Upper lobe of right lung (tissue), 1 donor: ENCODE data around the gene ZNF277. TPM values are rescaled to one million over a fixed set of nuclear protein-coding genes. Genes with fewer than 3 reads are reported as not detected.
A peak's percentile ranks its signal among the peaks of the same experiment; 100 is the strongest.

Experiments used
- ATAC-seq: fragments of 200-7000 bp; cut with Tn5 transposase; one replicate; pipeline ENCODE4 v1.9.1; 2020; ENCODE audit warnings: mild to moderate bottlenecking, moderate library complexity
- DNase-seq: peaks from one replicate; pipeline ENCODE4 v3.0.0-alpha.2; 2020
- H3K27ac ChIP-seq: fragments of 200-600 bp; one replicate; pipeline ENCODE4 v1.8.0; 2022
- H3K27me3 ChIP-seq: fragments of 200-600 bp; one replicate; pipeline ENCODE4 v1.8.0; 2022; ENCODE audit warnings: mild to moderate bottlenecking
- H3K36me3 ChIP-seq: fragments of 200-600 bp; one replicate; pipeline ENCODE4 v1.8.0; 2022
- H3K4me1 ChIP-seq: fragments of 200-600 bp; one replicate; pipeline ENCODE4 v1.8.0; 2022
- H3K4me3 ChIP-seq: fragments of 200-600 bp; one replicate; pipeline ENCODE4 v1.8.0; 2022; ENCODE audit warnings: mild to moderate bottlenecking
- H3K9me3 ChIP-seq: fragments of 200-600 bp; one replicate; pipeline ENCODE4 v1.8.0; 2022
- intact Hi-C: fragments of 100-400 bp; cut with DNase I; formaldehyde crosslinking; loops from one replicate; pipeline ENCODE4 v1.11.0; 2022
- total RNA-seq: library from RNA; stranded (reverse); fragmentation: NEBNext Ultra II Directional; extraction: Animal tissue kit (Norgen Biotek cat#: 25700); gene quantifications from one replicate; pipeline ENCODE4 v1.2.1, GENCODE V29; 2021
- TF ChIP-seq, protein P1 (sequence below): fragments of 200-600 bp; IDR thresholded peaks from one replicate; pipeline ENCODE4 v1.8.0; 2022; ENCODE audit warnings: antibody characterized with exemption
- donor health status: DM: no; HTN: yes; CAD: no; lungs with severe emphysema.

ZNF277 gene
- total RNA-seq, 1 donor from 2014 or later, result 31.0 TPM

- TF ChIP-seq, protein P1, sequence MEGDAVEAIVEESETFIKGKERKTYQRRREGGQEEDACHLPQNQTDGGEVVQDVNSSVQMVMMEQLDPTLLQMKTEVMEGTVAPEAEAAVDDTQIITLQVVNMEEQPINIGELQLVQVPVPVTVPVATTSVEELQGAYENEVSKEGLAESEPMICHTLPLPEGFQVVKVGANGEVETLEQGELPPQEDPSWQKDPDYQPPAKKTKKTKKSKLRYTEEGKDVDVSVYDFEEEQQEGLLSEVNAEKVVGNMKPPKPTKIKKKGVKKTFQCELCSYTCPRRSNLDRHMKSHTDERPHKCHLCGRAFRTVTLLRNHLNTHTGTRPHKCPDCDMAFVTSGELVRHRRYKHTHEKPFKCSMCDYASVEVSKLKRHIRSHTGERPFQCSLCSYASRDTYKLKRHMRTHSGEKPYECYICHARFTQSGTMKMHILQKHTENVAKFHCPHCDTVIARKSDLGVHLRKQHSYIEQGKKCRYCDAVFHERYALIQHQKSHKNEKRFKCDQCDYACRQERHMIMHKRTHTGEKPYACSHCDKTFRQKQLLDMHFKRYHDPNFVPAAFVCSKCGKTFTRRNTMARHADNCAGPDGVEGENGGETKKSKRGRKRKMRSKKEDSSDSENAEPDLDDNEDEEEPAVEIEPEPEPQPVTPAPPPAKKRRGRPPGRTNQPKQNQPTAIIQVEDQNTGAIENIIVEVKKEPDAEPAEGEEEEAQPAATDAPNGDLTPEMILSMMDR, result no peak
- ATAC-seq (peak; percentile 71), DNase-seq (no peak)
- H3K36me3 ChIP-seq, result no peaks in the 10 kb centered on the region
- no peaks in the 10 kb centered on the region for H3K27me3 ChIP-seq
- H3K4me3 ChIP-seq, result no peak overlapping the region
- H3K4me1 ChIP-seq, result peaks cover 14% of the 10 kb centered on the region
- intact Hi-C loops, result no loop called here
- peak overlapping the region; percentile 67 for H3K27ac ChIP-seq
- H3K9me3 ChIP-seq, result no peaks in the 10 kb centered on the region
Measured at GRCh38 chr7:112362731-112363131, 156.2 kb downstream of the ZNF277 start.

DNA sequence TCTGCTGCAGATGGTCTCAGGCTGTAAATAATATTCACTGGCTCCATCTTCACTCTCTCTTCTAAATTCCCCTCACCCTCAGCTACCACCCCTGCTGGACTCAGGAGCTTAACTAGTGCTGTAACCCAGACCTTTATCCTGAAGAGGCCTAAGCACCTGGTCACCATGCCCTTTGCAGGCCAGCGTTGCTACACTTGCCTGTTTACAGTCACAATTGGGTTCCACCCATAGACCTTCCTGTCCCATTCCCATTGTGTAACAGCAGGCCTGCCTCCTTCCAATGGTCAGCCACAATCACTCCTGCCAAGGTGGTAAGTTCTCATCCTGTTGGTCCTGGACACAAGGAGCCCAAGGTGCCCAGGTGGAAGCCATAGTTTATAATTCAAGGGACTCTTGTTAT, 157.9 kb downstream of the ZNF277 start:
- H3K4me1 ChIP-seq, result peaks cover 14% of the 10 kb centered on the region
- TF ChIP-seq, protein P1, result no peak
- intact Hi-C loops, result no loop called here
- no peak for DNase-seq
- H3K36me3 ChIP-seq, result no peaks in the 10 kb centered on the region
- no peaks in the 10 kb centered on the region for H3K27me3 ChIP-seq
- H3K27ac ChIP-seq, result no peak overlapping the region
- no peak for ATAC-seq
- H3K4me3 ChIP-seq, result no peak overlapping the region
- H3K9me3 ChIP-seq, result no peaks in the 10 kb centered on the region

DNA sequence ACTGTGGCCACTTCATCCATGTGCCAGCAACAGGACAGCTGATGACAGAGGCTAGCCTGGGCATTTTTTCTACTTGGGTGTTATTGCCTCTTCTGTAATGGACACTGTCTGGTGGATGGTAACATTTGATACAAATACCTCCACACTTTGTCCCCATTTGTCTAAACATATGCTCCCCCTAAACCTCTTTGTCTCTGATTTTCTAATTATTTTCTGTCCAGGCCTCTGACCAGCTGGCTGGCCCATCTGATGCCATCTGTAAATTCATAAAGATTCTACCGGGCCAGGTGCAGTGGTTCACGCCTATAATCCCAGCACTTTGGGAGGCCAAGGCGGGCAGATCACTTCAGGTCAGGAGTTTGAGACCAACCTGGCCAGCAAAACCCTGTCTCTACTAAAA, 159.1 kb downstream of the ZNF277 start:
- no peaks in the 10 kb centered on the region for H3K9me3 ChIP-seq
- no peak for ATAC-seq
- no peaks in the 10 kb centered on the region for H3K36me3 ChIP-seq
- TF ChIP-seq, protein P1, result no peak
- H3K27ac ChIP-seq, result no peak overlapping the region
- no peak for DNase-seq
- H3K4me3 ChIP-seq, result no peak overlapping the region
- no peaks in the 10 kb centered on the region for H3K27me3 ChIP-seq
- intact Hi-C loops, result no loop called here
- peaks cover 14% of the 10 kb centered on the region for H3K4me1 ChIP-seq

- Histone ChIP-seq H3K27me3 (no peaks in the 10 kb centered on the region), H3K4me1 (peaks cover 6% of the 10 kb centered on the region), H3K27ac (no peak overlapping the region), H3K4me3 (no peak overlapping the region), H3K36me3 (no peaks in the 10 kb centered on the region), H3K9me3 (no peaks in the 10 kb centered on the region)
- intact Hi-C loops, result no loop called here
- DNase-seq (no peak), ATAC-seq (no peak)
- TF ChIP-seq, protein P1, result no peak
Measured at GRCh38 chr7:112366886-112367285, 160.4 kb downstream of the ZNF277 start.

GRCh38 chr7:112370436-112370835, 163.9 kb downstream of the ZNF277 start:
- Histone ChIP-seq H3K27me3 (no peaks in the 10 kb centered on the region), H3K36me3 (no peaks in the 10 kb centered on the region), H3K4me3 (no peak overlapping the region), H3K9me3 (no peaks in the 10 kb centered on the region), H3K27ac (no peak overlapping the region), H3K4me1 (no peaks in the 10 kb centered on the region)
- DNase-seq, result no peak
- intact Hi-C loops, result no loop called here
- TF ChIP-seq, protein P1, result no peak
- peak; percentile 66 for ATAC-seq

GRCh38 chr7:112371701-112372100, 165.2 kb downstream of the ZNF277 start:
- H3K27me3 ChIP-seq, result no peaks in the 10 kb centered on the region
- ATAC-seq, result no peak
- no peaks in the 10 kb centered on the region for H3K9me3 ChIP-seq
- H3K36me3 ChIP-seq, result no peaks in the 10 kb centered on the region
- H3K4me3 ChIP-seq, result no peak overlapping the region
- intact Hi-C loops, result no loop called here
- H3K4me1 ChIP-seq, result no peaks in the 10 kb centered on the region
- TF ChIP-seq, protein P1, result no peak
- no peak overlapping the region for H3K27ac ChIP-seq
- DNase-seq, result no peak
